ENCODE data around the gene WDR31.
A peak's percentile ranks its signal among the peaks of the same experiment; 100 is the strongest.
"Not testable (repeated sequence)": the region's sequence is repeated elsewhere in the genome, so short reads cannot be mapped to it uniquely, and the experiment has no call there.

WDR31 gene

GRCh38 chr9:113340011-113340699 lies at the start of gene WDR31:
Gene WDR31, minus strand, starts transcription at chr9:113340275. Its CDS starts 8,253 bp downstream, at chr9:113332022.
- H3K4me3 ChIP-seq (ENCODE audit: low read depth, low read length): peak within 1 kb of the TSS; percentile 85
- TF ChIP-seq CTCF (IDR thresholded peaks at IDR 0.05; ENCODE audit: control insufficient read depth, extremely low read depth, insufficient read depth): no peak
- peak; percentile 64 for DNase-seq (ENCODE audit: low read depth)

GRCh38 chr9:113389451-113389850 lies 49.4 kb upstream of the WDR31 start:
- no peak for DNase-seq (ENCODE audit: low read depth)
- no peak for TF ChIP-seq CTCF (IDR thresholded peaks at IDR 0.05; ENCODE audit: control insufficient read depth, extremely low read depth, insufficient read depth)
- no peak overlapping the region for H3K4me3 ChIP-seq (ENCODE audit: low read depth, low read length)

- DNase-seq (ENCODE audit: low read depth): no peak
- no peak overlapping the region for H3K4me3 ChIP-seq (ENCODE audit: low read depth, low read length)
- no peak for TF ChIP-seq CTCF (IDR thresholded peaks at IDR 0.05; ENCODE audit: control insufficient read depth, extremely low read depth, insufficient read depth)
These were observed 48.8 kb upstream of the WDR31 start for GRCh38 chr9:113388833-113389232.

- no peak for DNase-seq (ENCODE audit: low read depth)
- no peak overlapping the region for H3K4me3 ChIP-seq (ENCODE audit: low read depth, low read length)
- TF ChIP-seq CTCF (IDR thresholded peaks at IDR 0.05; ENCODE audit: control insufficient read depth, extremely low read depth, insufficient read depth): no peak
These were observed 47.6 kb upstream of the WDR31 start for GRCh38 chr9:113387560-113388230.

- no peak for DNase-seq (ENCODE audit: low read depth)
- H3K4me3 ChIP-seq (ENCODE audit: low read depth, low read length): no peak overlapping the region
- no peak for TF ChIP-seq CTCF (IDR thresholded peaks at IDR 0.05; ENCODE audit: control insufficient read depth, extremely low read depth, insufficient read depth)
These were observed 46.7 kb upstream of the WDR31 start for GRCh38 chr9:113386571-113387393.

- TF ChIP-seq CTCF (IDR thresholded peaks at IDR 0.05; ENCODE audit: control insufficient read depth, extremely low read depth, insufficient read depth): no peak
- DNase-seq (ENCODE audit: low read depth): peak; percentile 75
- no peak overlapping the region for H3K4me3 ChIP-seq (ENCODE audit: low read depth, low read length)
These were observed 41.9 kb upstream of the WDR31 start for GRCh38 chr9:113381909-113382411.

GRCh38 chr9:113381441-113381840 lies 41.4 kb upstream of the WDR31 start:
- DNase-seq (ENCODE audit: low read depth); H3K4me3 ChIP-seq (ENCODE audit: low read depth, low read length): not testable (repeated sequence)
